ENCODE measurements around the gene F8A1. TPM values are rescaled to one million over a fixed set of nuclear protein-coding genes. Genes with fewer than 3 reads are reported as not detected.
"Not testable (repeated sequence)": the region's sequence is repeated elsewhere in the genome, so short reads cannot be mapped to it uniquely, and the experiment has no call there.

The F8A1 gene
- total RNA-seq, 1 experiment from 2014 or later = 18.8 TPM

DNA sequence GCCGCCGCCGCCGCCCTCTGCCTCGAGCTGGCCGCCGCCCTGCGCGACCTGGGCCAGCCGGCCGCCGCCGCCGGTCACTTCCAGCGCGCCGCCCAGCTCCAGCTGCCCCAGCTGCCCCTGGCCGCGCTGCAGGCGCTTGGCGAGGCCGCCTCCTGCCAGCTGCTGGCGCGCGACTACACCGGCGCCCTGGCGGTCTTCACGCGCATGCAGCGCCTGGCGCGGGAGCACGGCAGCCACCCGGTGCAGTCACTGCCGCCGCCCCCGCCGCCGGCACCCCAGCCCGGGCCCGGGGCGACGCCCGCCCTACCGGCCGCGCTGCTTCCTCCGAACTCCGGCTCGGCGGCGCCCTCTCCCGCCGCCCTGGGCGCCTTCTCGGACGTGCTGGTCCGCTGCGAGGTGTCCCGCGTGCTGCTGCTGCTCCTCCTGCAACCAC is 650 bp downstream of the F8A1 start:
- H2BK12ac ChIP-seq (ENCODE audit: insufficient read length, low read depth, low read length); H3K56ac ChIP-seq (ENCODE audit: insufficient read length, low read depth, low read length); H4K5ac ChIP-seq (ENCODE audit: insufficient read length, low read depth, low read length); H4K91ac ChIP-seq (ENCODE audit: insufficient read length, low read depth, low read length); H3K27me3 Mint-ChIP-seq (ENCODE audit: low read depth); H2BK120ac ChIP-seq (ENCODE audit: low read depth, low read length, poor library complexity, severe bottlenecking); H2BK5ac ChIP-seq (ENCODE audit: insufficient read length, low read length); H3K79me2 ChIP-seq (ENCODE audit: insufficient read depth, low read length); H3K79me1 ChIP-seq (ENCODE audit: insufficient read depth, low read depth, low read length, poor library complexity, severe bottlenecking); H2AFZ ChIP-seq (ENCODE audit: low read length); H3K27ac Mint-ChIP-seq; H2BK15ac ChIP-seq (ENCODE audit: low read depth, low read length); H4K20me1 ChIP-seq (ENCODE audit: control insufficient read depth, insufficient read depth, insufficient read length); H3K23ac ChIP-seq (ENCODE audit: insufficient read length, low read depth, low read length); DNase-seq; H3T11ph ChIP-seq (ENCODE audit: low read length); H2BK20ac ChIP-seq (ENCODE audit: low read depth, low read length, poor library complexity, severe bottlenecking); H3K4me1 Mint-ChIP-seq; H3K27me3 ChIP-seq (ENCODE audit: insufficient read depth, low read length); H3K27ac ChIP-seq (ENCODE audit: insufficient read length, low read depth, low read length); H3K23me2 ChIP-seq (ENCODE audit: insufficient read length, low read depth, low read length, poor library complexity, severe bottlenecking); H3K4ac ChIP-seq (ENCODE audit: low read depth, low read length); H4K8ac ChIP-seq (replicated peaks; ENCODE audit: insufficient read length, low read depth, low read length); H3K36me3 Mint-ChIP-seq (ENCODE audit: insufficient read depth in 1 of 3, low read depth in 3 of 3); H3K14ac ChIP-seq (ENCODE audit: insufficient read depth, low read length); H3K18ac ChIP-seq (ENCODE audit: insufficient read length, low read depth, low read length); H2AK5ac ChIP-seq (ENCODE audit: insufficient read length, low read length); H3K9ac ChIP-seq (ENCODE audit: extremely low read depth, insufficient read length, low read length); H3K4me1 ChIP-seq (ENCODE audit: insufficient read depth, low read length); H3K4me3 Mint-ChIP-seq; H3K4me2 ChIP-seq (ENCODE audit: insufficient read depth, insufficient read length, low read length): not testable (repeated sequence)
- peaks cover 13 to 15% of the 10 kb centered on the region in 2 experiments; a peak in 4 of 5 replicates for H3K9me3 Mint-ChIP-seq
- WGBS (ENCODE audit: extremely low coverage, insufficient read length, low lambda C conversion rate) = no CpG with 5 or more reads among the region's 62 CpGs
- H3K9me3 ChIP-seq (ENCODE audit: control insufficient read depth, low read depth, low read length) = peaks cover 14% of the 10 kb centered on the region
